ENCODE measurements around the gene SCTR.

The SCTR gene

DNA sequence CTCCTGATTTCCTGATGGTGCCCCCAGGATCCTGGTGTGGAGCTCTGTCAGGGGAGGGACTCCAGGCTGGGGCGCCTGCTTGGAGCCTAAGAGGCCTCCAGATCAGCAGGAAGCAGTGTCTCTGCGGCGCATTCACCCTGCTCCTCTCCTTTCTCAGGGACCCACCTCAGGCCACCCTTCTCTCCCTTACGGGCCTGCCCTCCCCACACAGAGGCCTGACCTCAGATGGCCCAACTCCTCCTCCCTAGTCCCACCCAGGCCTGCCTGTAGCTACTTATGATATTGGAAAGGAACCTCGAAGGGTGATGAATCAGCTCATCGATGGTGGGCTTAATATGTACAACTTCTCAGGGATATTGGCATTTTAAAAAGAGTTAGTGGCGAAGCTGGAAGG lies 82.1 kb downstream of the SCTR start:
- Histone ChIP-seq H3K36me3 (replicated peaks) (no peaks in the 10 kb centered on the region), H3K4me3 (ENCODE audit: low read depth, low read length) (no peak overlapping the region), H3K27ac (no peak overlapping the region), H3K27me3 (replicated peaks) (peaks cover 8% of the 10 kb centered on the region)
- in situ Hi-C loops (cut with HindIII; ENCODE audit: low pct_ligation_motif_present, low sequenced_read_pairs): no loop called here
- no peak for DNase-seq
- TF ChIP-seq, protein P1, sequence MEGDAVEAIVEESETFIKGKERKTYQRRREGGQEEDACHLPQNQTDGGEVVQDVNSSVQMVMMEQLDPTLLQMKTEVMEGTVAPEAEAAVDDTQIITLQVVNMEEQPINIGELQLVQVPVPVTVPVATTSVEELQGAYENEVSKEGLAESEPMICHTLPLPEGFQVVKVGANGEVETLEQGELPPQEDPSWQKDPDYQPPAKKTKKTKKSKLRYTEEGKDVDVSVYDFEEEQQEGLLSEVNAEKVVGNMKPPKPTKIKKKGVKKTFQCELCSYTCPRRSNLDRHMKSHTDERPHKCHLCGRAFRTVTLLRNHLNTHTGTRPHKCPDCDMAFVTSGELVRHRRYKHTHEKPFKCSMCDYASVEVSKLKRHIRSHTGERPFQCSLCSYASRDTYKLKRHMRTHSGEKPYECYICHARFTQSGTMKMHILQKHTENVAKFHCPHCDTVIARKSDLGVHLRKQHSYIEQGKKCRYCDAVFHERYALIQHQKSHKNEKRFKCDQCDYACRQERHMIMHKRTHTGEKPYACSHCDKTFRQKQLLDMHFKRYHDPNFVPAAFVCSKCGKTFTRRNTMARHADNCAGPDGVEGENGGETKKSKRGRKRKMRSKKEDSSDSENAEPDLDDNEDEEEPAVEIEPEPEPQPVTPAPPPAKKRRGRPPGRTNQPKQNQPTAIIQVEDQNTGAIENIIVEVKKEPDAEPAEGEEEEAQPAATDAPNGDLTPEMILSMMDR (IDR thresholded peaks at IDR 0.05; ENCODE audit: low read depth, low read length, missing control alignments): no peak

DNA sequence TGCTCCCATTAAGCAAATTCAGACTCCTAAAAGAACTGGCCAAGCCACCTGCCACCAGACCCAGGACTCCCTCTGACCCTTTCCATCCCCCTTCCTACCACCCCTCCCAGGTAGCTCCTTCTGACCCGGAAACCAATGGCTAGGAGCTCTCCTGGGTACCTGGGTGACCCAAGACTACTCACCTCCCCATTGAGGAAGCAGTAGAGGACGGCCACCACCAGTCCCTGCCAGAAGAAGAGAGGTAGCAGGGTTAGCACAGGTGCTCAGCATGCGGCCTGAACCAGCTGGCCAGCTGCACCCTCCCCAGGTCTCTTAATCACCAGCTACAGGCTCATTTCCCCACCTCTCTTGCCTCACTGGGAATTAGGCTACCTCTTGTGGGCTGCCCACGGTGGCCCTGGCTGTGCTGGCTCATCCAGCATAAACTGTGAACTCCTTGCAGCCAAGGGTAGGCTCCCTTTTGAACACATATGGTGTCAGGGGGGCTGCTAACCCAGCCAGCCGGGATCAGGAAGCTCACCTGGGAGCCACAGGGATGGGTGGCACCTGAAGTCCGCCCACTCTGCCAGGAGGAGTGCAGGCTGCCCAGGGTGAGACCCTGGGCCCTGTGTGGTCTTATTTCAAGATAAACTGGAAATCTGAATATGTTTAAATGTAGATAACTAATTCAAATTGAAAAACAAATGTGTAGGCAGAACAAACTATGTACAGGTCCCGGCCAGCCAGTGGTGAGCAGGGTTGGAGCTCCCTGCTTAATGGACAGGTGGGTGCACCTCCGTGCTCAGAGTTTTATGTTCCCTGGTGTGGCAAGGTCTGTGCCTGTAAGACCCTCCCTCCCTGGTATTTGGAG lies 82.7 kb downstream of the SCTR start:
- TF ChIP-seq, protein P1 (IDR thresholded peaks at IDR 0.05; ENCODE audit: low read depth, low read length, missing control alignments): no peak
- in situ Hi-C loops (cut with HindIII; ENCODE audit: low pct_ligation_motif_present, low sequenced_read_pairs): no loop called here
- no peaks in the 10 kb centered on the region for H3K36me3 ChIP-seq (replicated peaks)

DNA sequence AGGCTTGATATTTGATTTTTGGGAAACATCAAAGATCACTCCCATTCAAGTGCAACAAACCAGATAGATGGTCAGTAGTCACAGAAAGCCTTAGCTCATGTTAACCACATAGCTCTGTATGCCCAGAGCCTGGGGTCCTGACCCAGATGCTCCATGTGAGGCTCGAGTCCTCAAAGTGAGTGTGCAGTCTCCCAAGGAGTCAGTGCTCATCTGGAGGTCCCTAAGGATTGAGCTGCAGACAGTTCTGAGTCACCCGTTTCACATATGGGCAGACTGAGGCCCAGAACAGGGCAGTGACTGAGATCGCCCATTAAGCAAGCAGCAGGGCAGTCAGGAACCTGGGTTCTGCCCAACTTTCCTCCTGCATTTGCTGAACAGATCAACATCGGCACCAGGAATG lies 83.4 kb downstream of the SCTR start:
- no peak for DNase-seq
- Histone ChIP-seq H3K36me3 (replicated peaks) (no peaks in the 10 kb centered on the region), H3K27ac (no peak overlapping the region), H3K4me3 (ENCODE audit: low read depth, low read length) (no peak overlapping the region), H3K27me3 (replicated peaks) (peaks cover 6% of the 10 kb centered on the region)
- TF ChIP-seq, protein P1 (IDR thresholded peaks at IDR 0.05; ENCODE audit: low read depth, low read length, missing control alignments): no peak
- in situ Hi-C loops (cut with HindIII; ENCODE audit: low pct_ligation_motif_present, low sequenced_read_pairs): no loop called here

More for the DNA sequence above, 82.7 kb downstream of the SCTR start:
- Histone ChIP-seq H3K27me3 (replicated peaks) (peaks cover 6% of the 10 kb centered on the region), H3K4me3 (ENCODE audit: low read depth, low read length) (no peak overlapping the region), H3K27ac (no peak overlapping the region)
- DNase-seq: no peak

DNA sequence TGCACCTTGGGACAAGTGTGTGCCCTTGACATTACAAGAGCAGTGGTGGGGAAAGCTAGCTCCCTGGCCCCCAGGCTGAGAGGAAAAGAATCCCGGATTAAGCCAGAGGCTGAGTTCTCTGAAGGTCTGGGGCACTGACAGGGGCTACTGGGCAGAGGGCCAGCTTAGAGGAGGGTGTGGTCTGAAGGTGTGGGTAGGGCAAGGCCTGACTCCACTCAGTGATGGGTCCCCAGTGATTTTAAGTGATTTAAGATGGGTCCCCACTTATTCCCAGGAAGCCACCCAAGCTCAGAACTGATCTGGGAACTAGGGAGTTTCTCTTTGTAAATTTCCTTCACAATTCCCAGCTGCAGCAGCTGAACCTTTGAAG lies 83.8 kb downstream of the SCTR start:
- peaks cover 4% of the 10 kb centered on the region for H3K27me3 ChIP-seq (replicated peaks)
- no peak overlapping the region for H3K27ac ChIP-seq
- DNase-seq: no peak
- in situ Hi-C loops (cut with HindIII; ENCODE audit: low pct_ligation_motif_present, low sequenced_read_pairs): no loop called here
- TF ChIP-seq, protein P1 (IDR thresholded peaks at IDR 0.05; ENCODE audit: low read depth, low read length, missing control alignments): no peak
- no peak overlapping the region for H3K4me3 ChIP-seq (ENCODE audit: low read depth, low read length)
- no peaks in the 10 kb centered on the region for H3K36me3 ChIP-seq (replicated peaks)

DNA sequence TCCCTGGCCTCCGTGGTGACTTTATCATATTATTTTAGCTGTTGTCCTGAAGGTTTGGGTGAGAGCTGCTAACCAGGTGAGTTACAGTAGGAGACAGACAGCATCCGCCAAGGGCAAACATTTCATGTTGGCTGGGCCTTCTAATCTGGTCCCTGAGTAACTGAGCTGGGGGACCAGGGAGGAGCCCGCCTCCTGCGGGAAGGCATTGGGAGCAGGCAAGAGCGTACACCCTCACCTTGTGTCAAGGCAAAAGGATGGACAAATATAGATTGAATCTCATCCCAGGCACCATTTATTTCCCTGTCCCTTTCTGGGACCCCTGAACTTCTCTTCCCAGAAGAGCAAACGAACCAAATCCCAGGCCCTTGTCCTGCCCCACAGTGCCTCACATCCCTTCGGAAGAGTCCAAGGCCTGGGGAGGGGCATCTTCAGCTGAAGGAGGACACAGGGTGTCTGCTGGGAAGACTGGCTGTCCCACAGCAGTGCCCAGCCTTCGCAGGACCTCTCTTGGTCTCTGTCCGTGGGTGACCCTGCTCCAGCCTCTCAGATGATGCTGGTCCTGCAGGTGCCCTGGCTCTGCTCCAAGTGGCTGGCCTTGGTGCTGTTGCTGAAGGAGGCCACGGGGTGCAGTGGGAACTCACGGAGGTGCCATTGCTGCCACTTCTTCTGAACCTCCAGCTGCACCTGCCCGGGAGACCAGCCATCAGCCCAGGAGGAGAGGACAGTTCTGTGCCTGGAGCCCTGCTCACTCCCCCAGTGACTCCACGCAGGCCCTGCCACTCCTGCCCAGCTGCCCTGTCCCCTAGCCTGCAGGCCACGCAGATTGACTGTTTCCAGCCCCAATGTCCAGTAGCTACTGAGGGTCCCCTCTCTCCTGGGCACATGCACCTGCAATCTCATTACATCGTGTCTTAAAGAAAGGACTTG lies 84.4 kb downstream of the SCTR start:
- H3K4me3 ChIP-seq (ENCODE audit: low read depth, low read length): no peak overlapping the region
- TF ChIP-seq, protein P1 (IDR thresholded peaks at IDR 0.05; ENCODE audit: low read depth, low read length, missing control alignments): no peak
- in situ Hi-C loops (cut with HindIII; ENCODE audit: low pct_ligation_motif_present, low sequenced_read_pairs): no loop called here
- no peak for DNase-seq
- H3K36me3 ChIP-seq (replicated peaks): no peaks in the 10 kb centered on the region
- peaks cover 4% of the 10 kb centered on the region for H3K27me3 ChIP-seq (replicated peaks)
- H3K27ac ChIP-seq: no peak overlapping the region
